HG02840 (cell line): ENCODE measurements around the gene OR1K1.

ENCODE experiments used
- ATAC-seq: cut with Tn5 transposase; IDR thresholded peaks from one replicate; pipeline ENCODE4 v1.9.1; 2021; ENCODE audit warnings: mild to moderate bottlenecking, moderate library complexity, moderate number of reproducible peaks; ENCODE audit not compliant: unreplicated experiment, low FRiP score

The OR1K1 gene

GRCh38 chr9:122848256-122848943 lies 48.5 kb downstream of the OR1K1 start:
- no peak for ATAC-seq
